WTC11 (cell line): ENCODE results near the gene ATF3. TPM values are rescaled to one million over a fixed set of nuclear protein-coding genes. Genes with fewer than 3 reads are reported as not detected.
A peak's percentile ranks its signal among the peaks of the same experiment; 100 is the strongest.

ENCODE experiments used
- ATAC-seq: fragments of 200-7000 bp; cut with Tn5 transposase; 2 replicates; pipeline ENCODE4 v1.10.0; 2021; ENCODE audit warnings: mild to moderate bottlenecking, moderate library complexity
- CTCF ChIA-PET: fragments of 300-600 bp; sonication (Branson Sonifier 250); formaldehyde crosslinking; loops from one replicate; lab custom pipeline; 2021; ENCODE audit warnings: antibody characterized with exemption; lab: Charles Lee
- POLR2A ChIA-PET: fragments of 350-600 bp; sonication (Branson Sonifier 250); formaldehyde crosslinking; loops from one replicate; lab custom pipeline; 2021; ENCODE audit warnings: antibody characterized with exemption; lab: Charles Lee
- DNase-seq: peaks from one replicate; pipeline ENCODE4 v3.0.0; 2021; ENCODE audit warnings: low spot score
- H3K27ac Mint-ChIP-seq: 2 replicates; pipeline ENCODE4 v1.8.0; 2021; ENCODE audit warnings: mixed read lengths
- H3K27me3 Mint-ChIP-seq: 2 replicates; pipeline ENCODE4 v1.8.0; 2021; ENCODE audit warnings: low read depth, mild to moderate bottlenecking, moderate library complexity, mixed read lengths
- H3K36me3 Mint-ChIP-seq: 2 replicates; pipeline ENCODE4 v1.8.0; 2021; ENCODE audit warnings: mixed read lengths
- H3K4me1 Mint-ChIP-seq: 2 replicates; pipeline ENCODE4 v1.8.0; 2022; ENCODE audit warnings: mixed read lengths
- H3K4me3 Mint-ChIP-seq: 2 replicates; pipeline ENCODE4 v1.8.0; 2021; ENCODE audit warnings: mild to moderate bottlenecking, moderate library complexity, mixed read lengths
- H3K9me3 Mint-ChIP-seq: 2 replicates; pipeline ENCODE4 v1.8.0; 2021; ENCODE audit warnings: mixed read lengths
- KAT7 ChIP-seq: sonication (generic); formaldehyde crosslinking; IDR thresholded peaks from 2 replicates; pipeline ENCODE4 v1.8.1; 2023; ENCODE audit warnings: missing genetic modification reagents, mild to moderate bottlenecking, borderline replicate concordance
- ZNF138 ChIP-seq: sonication (generic); formaldehyde crosslinking; conservative IDR thresholded peaks from 2 replicates; pipeline ENCODE4 v1.8.1; 2022; ENCODE audit warnings: mild to moderate bottlenecking, moderate library complexity, missing genetic modification reagents
- ZNF317 ChIP-seq: sonication (generic); formaldehyde crosslinking; IDR thresholded peaks from 2 replicates; pipeline ENCODE4 v1.8.1; 2023; ENCODE audit warnings: low read depth, mild to moderate bottlenecking, moderate library complexity, missing genetic modification reagents, borderline replicate concordance
- ZNF423 ChIP-seq: fragments of 250-450 bp; sonication (Bioruptor Pico); IDR thresholded peaks from 2 replicates; pipeline ENCODE4 v2.1.2; 2022; ENCODE audit warnings: mild to moderate bottlenecking, moderate library complexity
- total RNA-seq: library from RNA; stranded (reverse); gene quantifications from 3 replicates; pipeline ENCODE4 v1.2.3, GENCODE V29; 2021
- TF ChIP-seq, protein P1 (sequence below): fragments of 250-450 bp; sonication (Bioruptor Pico); IDR thresholded peaks from 2 replicates; pipeline ENCODE4 v1.9.0; 2021; ENCODE audit warnings: mild to moderate bottlenecking
- TF ChIP-seq, protein P2 (sequence below): sonication (generic); formaldehyde crosslinking; IDR thresholded peaks from 2 replicates; pipeline ENCODE4 v1.8.0; 2022; ENCODE audit warnings: mild to moderate bottlenecking, missing genetic modification reagents
- TF ChIP-seq, protein P3 (sequence below): fragments of 250-450 bp; sonication (Bioruptor Pico); IDR thresholded peaks from 2 replicates; pipeline ENCODE4 v1.9.0; 2021; ENCODE audit warnings: moderate library complexity, mild to moderate bottlenecking, inconsistent platforms, borderline replicate concordance
- TF ChIP-seq, protein P4 (sequence below): fragments of 250-450 bp; sonication (Bioruptor Pico); IDR thresholded peaks from 2 replicates; pipeline ENCODE4 v1.8.0; 2021; ENCODE audit warnings: mild to moderate bottlenecking
- TF ChIP-seq, protein P5 (sequence below): fragments of 250-450 bp; sonication (Bioruptor Pico); IDR thresholded peaks from 2 replicates; pipeline ENCODE4 v1.9.0; 2021; ENCODE audit warnings: mild to moderate bottlenecking, borderline replicate concordance

The ATF3 gene
- total RNA-seq, 1 experiment from 2014 or later: 19.4 TPM

DNA sequence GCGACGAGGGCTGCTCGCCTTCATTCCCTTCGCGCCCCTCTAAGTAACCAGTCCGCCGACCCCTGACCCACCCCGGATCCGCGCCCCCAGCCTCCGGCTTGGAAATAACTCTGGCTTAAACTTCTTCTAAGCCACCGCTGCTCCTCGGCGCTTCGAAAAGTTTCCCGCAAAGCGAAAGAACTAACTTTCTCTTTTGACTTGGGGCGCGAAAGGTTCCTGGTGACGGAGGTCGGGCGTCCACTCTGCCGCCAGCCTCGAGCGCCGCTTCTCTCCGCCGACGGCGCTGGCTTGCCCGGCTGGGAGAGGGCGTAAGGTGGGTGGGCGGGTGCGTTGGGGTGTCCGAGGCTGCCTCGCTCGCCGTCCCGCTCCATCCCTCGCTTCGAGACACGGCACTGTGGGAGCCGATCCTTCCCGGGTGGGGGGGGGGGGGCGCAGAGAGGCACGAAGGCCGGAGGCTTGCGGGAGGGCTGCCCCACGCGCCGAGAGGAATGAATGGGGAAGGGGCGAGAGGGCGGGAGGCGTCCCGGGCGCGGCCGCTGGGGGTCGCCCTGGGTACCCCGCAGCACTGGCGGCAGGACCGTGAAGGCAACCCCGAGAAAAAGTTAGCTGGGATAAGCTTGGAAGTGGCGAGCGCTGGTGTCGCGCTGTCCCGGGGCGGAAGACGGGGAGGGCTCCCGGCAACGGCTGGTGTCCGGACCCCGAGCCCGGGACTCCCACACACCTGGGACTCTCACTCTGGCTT, 569 bp downstream of the ATF3 start (continued):
- TF ChIP-seq, protein P1, sequence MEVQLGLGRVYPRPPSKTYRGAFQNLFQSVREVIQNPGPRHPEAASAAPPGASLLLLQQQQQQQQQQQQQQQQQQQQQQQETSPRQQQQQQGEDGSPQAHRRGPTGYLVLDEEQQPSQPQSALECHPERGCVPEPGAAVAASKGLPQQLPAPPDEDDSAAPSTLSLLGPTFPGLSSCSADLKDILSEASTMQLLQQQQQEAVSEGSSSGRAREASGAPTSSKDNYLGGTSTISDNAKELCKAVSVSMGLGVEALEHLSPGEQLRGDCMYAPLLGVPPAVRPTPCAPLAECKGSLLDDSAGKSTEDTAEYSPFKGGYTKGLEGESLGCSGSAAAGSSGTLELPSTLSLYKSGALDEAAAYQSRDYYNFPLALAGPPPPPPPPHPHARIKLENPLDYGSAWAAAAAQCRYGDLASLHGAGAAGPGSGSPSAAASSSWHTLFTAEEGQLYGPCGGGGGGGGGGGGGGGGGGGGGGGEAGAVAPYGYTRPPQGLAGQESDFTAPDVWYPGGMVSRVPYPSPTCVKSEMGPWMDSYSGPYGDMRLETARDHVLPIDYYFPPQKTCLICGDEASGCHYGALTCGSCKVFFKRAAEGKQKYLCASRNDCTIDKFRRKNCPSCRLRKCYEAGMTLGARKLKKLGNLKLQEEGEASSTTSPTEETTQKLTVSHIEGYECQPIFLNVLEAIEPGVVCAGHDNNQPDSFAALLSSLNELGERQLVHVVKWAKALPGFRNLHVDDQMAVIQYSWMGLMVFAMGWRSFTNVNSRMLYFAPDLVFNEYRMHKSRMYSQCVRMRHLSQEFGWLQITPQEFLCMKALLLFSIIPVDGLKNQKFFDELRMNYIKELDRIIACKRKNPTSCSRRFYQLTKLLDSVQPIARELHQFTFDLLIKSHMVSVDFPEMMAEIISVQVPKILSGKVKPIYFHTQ (CRISPR knock-in tag): no peak
- TF ChIP-seq, protein P2, sequence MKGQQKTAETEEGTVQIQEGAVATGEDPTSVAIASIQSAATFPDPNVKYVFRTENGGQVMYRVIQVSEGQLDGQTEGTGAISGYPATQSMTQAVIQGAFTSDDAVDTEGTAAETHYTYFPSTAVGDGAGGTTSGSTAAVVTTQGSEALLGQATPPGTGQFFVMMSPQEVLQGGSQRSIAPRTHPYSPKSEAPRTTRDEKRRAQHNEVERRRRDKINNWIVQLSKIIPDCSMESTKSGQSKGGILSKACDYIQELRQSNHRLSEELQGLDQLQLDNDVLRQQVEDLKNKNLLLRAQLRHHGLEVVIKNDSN (CRISPR knock-in tag): no peak
- TF ChIP-seq ZNF317 (no peak), KAT7 (CRISPR knock-in tag) (no peak)
- TF ChIP-seq, all 79 proteins: peak for 10

DNA sequence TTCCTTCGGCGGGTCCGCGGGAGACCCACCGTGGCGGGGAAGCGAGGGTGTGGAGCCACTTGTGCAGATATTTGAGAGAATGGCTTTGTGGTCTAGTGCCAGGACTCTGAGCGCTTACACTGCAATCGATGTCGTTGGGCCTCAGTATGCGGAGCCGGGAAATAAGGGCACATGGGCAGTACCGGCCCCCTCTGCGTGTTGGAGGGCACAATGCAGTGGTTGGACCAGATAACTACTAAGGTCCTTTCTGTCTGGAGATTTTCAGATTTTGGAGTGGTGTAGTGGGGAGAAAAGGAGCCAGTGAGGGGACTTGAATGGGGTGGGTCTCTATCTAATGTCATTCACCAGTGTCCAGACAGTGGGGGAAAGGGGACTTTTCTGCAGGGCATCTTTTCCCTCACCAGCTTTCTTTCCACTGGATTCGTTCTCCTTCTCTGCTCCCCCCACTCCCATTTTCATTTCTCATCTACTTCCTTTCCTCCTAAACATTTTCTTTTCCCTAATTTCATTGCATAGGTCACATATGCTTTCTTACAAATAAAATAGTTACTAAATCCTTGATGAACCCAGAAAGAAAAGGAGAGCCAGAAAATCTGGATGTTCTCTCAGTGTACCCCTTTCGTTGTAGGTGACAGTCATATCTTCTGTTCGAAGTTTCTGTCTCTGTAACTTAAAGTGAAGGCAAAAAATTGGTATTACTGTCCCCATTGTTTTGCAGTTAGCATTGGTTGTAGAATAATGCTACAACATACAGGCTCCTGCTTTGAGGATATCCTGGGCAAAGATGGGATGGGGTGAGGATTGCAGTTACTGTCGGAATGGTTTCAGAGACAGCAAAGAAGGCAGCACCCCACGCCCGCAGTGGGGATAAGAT, 1.4 kb downstream of the ATF3 start:
- peaks cover 4% of the 10 kb centered on the region for H3K36me3 Mint-ChIP-seq
- peaks cover 72% of the 10 kb centered on the region for H3K4me1 Mint-ChIP-seq
- peak overlapping the region; percentile 89 for H3K4me3 Mint-ChIP-seq
- DNase-seq (no peak), ATAC-seq (no peak)
- no peak overlapping the region for H3K27ac Mint-ChIP-seq
- peaks cover 50% of the 10 kb centered on the region for H3K27me3 Mint-ChIP-seq
- ChIA-PET CTCF (interaction anchor here (0.6 to 2.3 kb wide), 27 partner anchors 9 to 248 kb away, joined by 3 to 21 read pairs (median 4); partner anchors contain the start of gene FLVCR1), POLR2A (interaction anchor here (0.6 to 3.0 kb wide), 11 partner anchors 11 to 675 kb away, joined by 3 to 52 read pairs (median 4); no protein-coding TSS in a partner anchor)
- TF ChIP-seq, protein P3, sequence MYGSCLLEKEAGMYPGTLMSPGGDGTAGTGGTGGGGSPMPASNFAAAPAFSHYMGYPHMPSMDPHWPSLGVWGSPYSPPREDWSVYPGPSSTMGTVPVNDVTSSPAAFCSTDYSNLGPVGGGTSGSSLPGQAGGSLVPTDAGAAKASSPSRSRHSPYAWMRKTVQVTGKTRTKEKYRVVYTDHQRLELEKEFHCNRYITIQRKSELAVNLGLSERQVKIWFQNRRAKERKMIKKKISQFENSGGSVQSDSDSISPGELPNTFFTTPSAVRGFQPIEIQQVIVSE (CRISPR knock-in tag): no peak
- TF ChIP-seq, protein P4, sequence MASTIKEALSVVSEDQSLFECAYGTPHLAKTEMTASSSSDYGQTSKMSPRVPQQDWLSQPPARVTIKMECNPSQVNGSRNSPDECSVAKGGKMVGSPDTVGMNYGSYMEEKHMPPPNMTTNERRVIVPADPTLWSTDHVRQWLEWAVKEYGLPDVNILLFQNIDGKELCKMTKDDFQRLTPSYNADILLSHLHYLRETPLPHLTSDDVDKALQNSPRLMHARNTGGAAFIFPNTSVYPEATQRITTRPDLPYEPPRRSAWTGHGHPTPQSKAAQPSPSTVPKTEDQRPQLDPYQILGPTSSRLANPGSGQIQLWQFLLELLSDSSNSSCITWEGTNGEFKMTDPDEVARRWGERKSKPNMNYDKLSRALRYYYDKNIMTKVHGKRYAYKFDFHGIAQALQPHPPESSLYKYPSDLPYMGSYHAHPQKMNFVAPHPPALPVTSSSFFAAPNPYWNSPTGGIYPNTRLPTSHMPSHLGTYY: no peak
- TF ChIP-seq ZNF138: no peak
- TF ChIP-seq ZNF423 (CRISPR knock-in tag): no peak
- TF ChIP-seq, protein P5, sequence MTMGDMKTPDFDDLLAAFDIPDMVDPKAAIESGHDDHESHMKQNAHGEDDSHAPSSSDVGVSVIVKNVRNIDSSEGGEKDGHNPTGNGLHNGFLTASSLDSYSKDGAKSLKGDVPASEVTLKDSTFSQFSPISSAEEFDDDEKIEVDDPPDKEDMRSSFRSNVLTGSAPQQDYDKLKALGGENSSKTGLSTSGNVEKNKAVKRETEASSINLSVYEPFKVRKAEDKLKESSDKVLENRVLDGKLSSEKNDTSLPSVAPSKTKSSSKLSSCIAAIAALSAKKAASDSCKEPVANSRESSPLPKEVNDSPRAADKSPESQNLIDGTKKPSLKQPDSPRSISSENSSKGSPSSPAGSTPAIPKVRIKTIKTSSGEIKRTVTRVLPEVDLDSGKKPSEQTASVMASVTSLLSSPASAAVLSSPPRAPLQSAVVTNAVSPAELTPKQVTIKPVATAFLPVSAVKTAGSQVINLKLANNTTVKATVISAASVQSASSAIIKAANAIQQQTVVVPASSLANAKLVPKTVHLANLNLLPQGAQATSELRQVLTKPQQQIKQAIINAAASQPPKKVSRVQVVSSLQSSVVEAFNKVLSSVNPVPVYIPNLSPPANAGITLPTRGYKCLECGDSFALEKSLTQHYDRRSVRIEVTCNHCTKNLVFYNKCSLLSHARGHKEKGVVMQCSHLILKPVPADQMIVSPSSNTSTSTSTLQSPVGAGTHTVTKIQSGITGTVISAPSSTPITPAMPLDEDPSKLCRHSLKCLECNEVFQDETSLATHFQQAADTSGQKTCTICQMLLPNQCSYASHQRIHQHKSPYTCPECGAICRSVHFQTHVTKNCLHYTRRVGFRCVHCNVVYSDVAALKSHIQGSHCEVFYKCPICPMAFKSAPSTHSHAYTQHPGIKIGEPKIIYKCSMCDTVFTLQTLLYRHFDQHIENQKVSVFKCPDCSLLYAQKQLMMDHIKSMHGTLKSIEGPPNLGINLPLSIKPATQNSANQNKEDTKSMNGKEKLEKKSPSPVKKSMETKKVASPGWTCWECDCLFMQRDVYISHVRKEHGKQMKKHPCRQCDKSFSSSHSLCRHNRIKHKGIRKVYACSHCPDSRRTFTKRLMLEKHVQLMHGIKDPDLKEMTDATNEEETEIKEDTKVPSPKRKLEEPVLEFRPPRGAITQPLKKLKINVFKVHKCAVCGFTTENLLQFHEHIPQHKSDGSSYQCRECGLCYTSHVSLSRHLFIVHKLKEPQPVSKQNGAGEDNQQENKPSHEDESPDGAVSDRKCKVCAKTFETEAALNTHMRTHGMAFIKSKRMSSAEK (CRISPR knock-in tag): no peak
- H3K9me3 Mint-ChIP-seq: no peaks in the 10 kb centered on the region
